Type B pancreatic cell (in vitro differentiated cells): ENCODE measurements around the gene DOCK4. TPM values are rescaled to one million over a fixed set of nuclear protein-coding genes. Genes with fewer than 3 reads are reported as not detected.

ENCODE experiments used
- DNase-seq: peaks from one replicate; pipeline ENCODE4 v3.0.0; 2021; ENCODE audit warnings: mixed read lengths; ENCODE audit not compliant: unreplicated experiment; ENCODE audit errors: extremely low spot score
- H3K27ac Mint-ChIP-seq: 2 replicates; pipeline ENCODE4 v1.8.0; 2021; ENCODE audit warnings: mild to moderate bottlenecking, mixed read lengths
- H3K27me3 Mint-ChIP-seq: 2 replicates; pipeline ENCODE4 v1.8.0; 2021; ENCODE audit warnings: mixed read lengths
- H3K36me3 Mint-ChIP-seq: 2 replicates; pipeline ENCODE4 v1.8.0; 2021; ENCODE audit warnings: mixed read lengths
- H3K4me1 Mint-ChIP-seq: one replicate; pipeline ENCODE4 v1.8.0; 2021; ENCODE audit warnings: mixed read lengths; ENCODE audit not compliant: unreplicated experiment
- H3K4me3 Mint-ChIP-seq: 2 replicates; pipeline ENCODE4 v1.8.0; 2021; ENCODE audit warnings: mild to moderate bottlenecking, mixed read lengths
- H3K9me3 Mint-ChIP-seq: 2 replicates; pipeline ENCODE4 v1.8.0; 2021; ENCODE audit warnings: mixed read lengths
- total RNA-seq: library from RNA; stranded (reverse); gene quantifications from 2 replicates; pipeline ENCODE4 v1.2.1, GENCODE V29; 2021; ENCODE audit warnings: low replicate concordance
- TF ChIP-seq, protein P1 (sequence below): fragments of 200-600 bp; sonication (generic); conservative IDR thresholded peaks from 2 replicates; pipeline ENCODE4 v1.5.0; 2021; ENCODE audit warnings: antibody characterized with exemption, mild to moderate bottlenecking

Gene DOCK4
- total RNA-seq, 1 donor from 2014 or later: 24.6 TPM

DNA sequence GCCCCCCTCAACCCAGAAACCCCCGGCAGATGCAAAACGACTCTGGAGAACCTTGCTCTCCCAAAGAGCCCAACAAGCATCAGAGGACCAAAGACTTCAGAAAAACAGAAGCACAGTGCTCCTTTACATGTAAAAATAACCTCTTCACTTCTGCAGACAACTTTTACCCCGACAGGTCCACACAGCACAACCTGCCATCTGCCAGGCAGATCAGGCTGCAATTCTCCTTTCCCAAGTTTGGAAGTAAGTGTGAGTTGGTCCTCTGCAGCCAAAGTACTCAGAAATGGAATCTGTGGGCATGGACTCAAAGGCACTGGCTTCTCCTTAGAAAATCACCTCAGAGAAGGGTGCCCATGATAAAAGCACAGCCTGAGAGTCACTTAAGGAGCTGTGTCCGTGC is 26.0 kb downstream of the DOCK4 start:
- no peak overlapping the region for H3K27ac Mint-ChIP-seq
- no peaks in the 10 kb centered on the region for H3K9me3 Mint-ChIP-seq
- H3K27me3 Mint-ChIP-seq: peaks cover 5% of the 10 kb centered on the region
- H3K4me1 Mint-ChIP-seq: peaks cover 22% of the 10 kb centered on the region
- no peak for DNase-seq
- TF ChIP-seq, protein P1, sequence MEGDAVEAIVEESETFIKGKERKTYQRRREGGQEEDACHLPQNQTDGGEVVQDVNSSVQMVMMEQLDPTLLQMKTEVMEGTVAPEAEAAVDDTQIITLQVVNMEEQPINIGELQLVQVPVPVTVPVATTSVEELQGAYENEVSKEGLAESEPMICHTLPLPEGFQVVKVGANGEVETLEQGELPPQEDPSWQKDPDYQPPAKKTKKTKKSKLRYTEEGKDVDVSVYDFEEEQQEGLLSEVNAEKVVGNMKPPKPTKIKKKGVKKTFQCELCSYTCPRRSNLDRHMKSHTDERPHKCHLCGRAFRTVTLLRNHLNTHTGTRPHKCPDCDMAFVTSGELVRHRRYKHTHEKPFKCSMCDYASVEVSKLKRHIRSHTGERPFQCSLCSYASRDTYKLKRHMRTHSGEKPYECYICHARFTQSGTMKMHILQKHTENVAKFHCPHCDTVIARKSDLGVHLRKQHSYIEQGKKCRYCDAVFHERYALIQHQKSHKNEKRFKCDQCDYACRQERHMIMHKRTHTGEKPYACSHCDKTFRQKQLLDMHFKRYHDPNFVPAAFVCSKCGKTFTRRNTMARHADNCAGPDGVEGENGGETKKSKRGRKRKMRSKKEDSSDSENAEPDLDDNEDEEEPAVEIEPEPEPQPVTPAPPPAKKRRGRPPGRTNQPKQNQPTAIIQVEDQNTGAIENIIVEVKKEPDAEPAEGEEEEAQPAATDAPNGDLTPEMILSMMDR: no peak
- H3K4me3 Mint-ChIP-seq: no peak overlapping the region
- peaks cover 3% of the 10 kb centered on the region for H3K36me3 Mint-ChIP-seq

DNA sequence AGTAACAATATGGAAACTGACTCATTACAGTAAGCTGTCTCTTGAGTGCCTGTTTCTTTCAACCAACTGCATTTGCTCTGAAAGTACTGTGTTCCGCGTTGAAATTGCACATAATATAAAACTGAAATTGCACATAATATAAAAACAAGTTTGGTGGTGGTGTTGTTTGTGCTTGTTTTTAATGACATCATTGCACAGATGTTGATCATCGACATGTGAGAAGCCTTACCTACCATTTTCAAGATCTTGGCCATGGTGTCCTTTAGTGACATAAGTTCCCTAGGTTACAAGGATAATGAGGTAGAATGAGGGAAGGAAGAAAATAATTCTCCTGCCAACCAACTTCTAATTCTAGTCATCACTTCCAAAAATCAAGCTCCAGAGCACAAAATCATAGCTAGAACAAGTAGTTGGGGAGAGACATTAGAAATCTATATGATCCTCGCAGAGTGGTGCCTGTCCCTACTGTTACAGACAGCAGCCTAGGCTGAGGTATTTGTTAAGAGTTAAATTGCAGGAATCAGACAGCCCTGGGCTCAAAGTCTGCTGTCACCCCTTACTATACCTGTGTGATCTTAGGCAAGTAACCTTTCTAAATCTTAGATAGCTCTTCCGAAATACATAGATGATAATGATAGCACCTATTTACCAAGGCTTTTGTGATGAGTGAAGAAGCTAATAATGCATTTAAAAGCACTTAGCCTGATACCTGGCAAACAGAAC is 29.3 kb downstream of the DOCK4 start:
- TF ChIP-seq, protein P1: no peak
- H3K27ac Mint-ChIP-seq: no peak overlapping the region
- H3K4me1 Mint-ChIP-seq: peaks cover 20% of the 10 kb centered on the region
- H3K36me3 Mint-ChIP-seq: peaks cover 8% of the 10 kb centered on the region
- H3K27me3 Mint-ChIP-seq: peaks cover 5% of the 10 kb centered on the region
- no peaks in the 10 kb centered on the region for H3K9me3 Mint-ChIP-seq
- no peak overlapping the region for H3K4me3 Mint-ChIP-seq
- no peak for DNase-seq

DNA sequence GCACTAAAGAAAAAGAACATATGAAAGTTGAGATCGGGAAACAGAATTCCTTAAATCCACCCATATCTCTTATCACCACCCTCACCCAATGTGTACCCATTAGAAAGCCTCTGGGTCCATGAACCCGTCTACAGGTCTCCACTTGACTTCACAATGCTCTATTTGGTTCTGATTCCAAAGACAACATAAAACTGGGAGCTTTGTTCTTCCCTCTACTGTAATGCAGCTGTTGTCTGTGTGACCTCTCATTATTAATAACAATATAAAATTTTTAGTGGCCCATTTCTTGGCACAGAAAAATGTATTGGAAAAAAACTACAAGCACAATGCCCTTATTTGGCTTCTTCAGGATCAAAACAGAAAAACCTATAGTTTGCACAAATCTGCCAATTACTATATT is 30.0 kb downstream of the DOCK4 start:
- TF ChIP-seq, protein P1: no peak
- Mint-ChIP-seq H3K4me1 (peaks cover 20% of the 10 kb centered on the region), H3K27me3 (peaks cover 5% of the 10 kb centered on the region), H3K36me3 (peaks cover 8% of the 10 kb centered on the region), H3K27ac (no peak overlapping the region), H3K4me3 (no peak overlapping the region), H3K9me3 (no peaks in the 10 kb centered on the region)
- DNase-seq: no peak

DNA sequence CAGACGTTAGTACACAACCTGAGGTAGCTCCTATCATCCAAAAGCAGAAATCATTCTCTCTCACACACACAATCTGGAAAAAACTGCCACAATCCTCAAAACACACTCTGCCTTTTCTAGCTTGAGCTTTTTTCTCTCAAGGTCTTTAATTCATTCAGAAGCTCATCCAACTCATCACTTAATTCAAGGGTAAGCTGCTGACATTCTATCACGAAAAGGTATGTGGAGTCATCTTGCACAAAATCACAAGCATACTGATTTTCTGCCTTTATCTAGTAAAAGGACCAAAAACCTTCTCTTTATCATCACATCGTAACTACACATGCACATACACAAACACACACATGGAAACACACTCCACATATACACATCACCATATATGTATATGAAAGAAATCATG is 32.0 kb downstream of the DOCK4 start:
- H3K27ac Mint-ChIP-seq: no peak overlapping the region
- TF ChIP-seq, protein P1: no peak
- peaks cover 5% of the 10 kb centered on the region for H3K27me3 Mint-ChIP-seq
- no peak for DNase-seq
- no peak overlapping the region for H3K4me3 Mint-ChIP-seq
- H3K36me3 Mint-ChIP-seq: peaks cover 5% of the 10 kb centered on the region
- no peaks in the 10 kb centered on the region for H3K9me3 Mint-ChIP-seq
- peaks cover 20% of the 10 kb centered on the region for H3K4me1 Mint-ChIP-seq

DNA sequence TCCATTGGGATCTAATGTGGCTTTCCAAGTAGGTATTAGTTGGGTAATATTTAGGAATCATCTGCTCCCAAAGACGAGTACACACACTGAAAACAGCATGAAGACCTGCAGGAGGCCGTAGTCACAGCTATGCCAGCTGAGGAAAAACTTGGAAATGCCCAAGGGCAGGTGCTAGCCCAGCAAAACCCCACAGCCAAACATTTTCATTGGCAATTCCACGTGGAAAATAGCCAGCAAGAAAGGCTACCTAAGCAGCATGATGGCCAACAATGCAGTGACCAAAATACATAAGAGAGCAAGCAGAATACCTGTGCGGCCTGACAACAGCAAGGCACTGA is 32.7 kb downstream of the DOCK4 start:
- TF ChIP-seq, protein P1: no peak
- H3K9me3 Mint-ChIP-seq: no peaks in the 10 kb centered on the region
- no peak overlapping the region for H3K27ac Mint-ChIP-seq
- peaks cover 20% of the 10 kb centered on the region for H3K4me1 Mint-ChIP-seq
- no peak overlapping the region for H3K4me3 Mint-ChIP-seq
- peaks cover 5% of the 10 kb centered on the region for H3K36me3 Mint-ChIP-seq
- no peak for DNase-seq
- H3K27me3 Mint-ChIP-seq: peaks cover 5% of the 10 kb centered on the region
